ENCODE data around the gene AUP1.

Gene AUP1

DNA sequence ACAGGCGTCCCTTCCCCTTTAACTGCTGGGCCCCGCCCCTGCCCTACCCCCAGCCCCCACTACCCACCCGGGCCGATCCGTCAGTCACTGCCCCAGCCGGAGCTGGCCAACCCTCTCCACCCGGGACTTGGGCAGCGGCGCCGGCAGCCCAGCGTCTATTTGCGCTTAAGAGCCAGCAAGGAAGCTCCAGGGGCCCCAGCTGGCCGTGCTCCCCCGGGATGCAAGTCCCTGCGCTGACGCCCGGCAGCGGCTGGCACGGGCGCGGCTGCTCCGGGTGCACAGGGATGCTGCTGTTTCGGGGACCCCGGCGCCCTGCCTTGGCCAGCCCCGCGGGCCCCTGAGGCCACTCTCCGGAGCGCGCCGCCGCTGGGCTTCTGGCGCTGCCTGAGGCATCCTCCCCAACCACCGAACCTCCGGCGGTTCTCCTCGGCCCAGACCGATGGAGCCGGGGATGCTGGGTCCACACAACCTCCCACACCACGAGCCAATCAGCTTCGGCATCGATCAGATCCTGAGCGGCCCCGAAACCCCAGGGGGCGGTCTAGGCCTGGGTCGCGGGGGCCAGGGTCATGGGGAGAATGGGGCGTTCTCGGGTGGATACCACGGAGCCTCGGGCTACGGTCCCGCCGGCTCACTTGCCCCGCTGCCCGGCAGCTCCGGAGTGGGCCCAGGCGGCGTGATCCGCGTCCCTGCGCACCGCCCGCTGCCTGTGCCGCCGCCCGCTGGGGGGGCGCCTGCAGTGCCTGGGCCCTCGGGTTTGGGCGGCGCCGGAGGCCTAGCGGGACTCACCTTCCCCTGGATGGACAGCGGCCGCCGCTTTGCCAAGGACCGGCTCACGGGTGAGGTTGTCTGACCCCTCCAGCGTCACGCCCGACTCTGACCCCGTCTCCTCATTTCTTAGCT lies 14.9 kb downstream of the AUP1 start, which contains the start of gene TLX2:
Gene TLX2, plus strand, starts transcription at position 83 of the 903 bp plus-strand sequence. Its CDS starts 357 bp downstream, at position 440.
- DNase-seq (ENCODE audit: low read depth in 2 of 2): no peak

DNA sequence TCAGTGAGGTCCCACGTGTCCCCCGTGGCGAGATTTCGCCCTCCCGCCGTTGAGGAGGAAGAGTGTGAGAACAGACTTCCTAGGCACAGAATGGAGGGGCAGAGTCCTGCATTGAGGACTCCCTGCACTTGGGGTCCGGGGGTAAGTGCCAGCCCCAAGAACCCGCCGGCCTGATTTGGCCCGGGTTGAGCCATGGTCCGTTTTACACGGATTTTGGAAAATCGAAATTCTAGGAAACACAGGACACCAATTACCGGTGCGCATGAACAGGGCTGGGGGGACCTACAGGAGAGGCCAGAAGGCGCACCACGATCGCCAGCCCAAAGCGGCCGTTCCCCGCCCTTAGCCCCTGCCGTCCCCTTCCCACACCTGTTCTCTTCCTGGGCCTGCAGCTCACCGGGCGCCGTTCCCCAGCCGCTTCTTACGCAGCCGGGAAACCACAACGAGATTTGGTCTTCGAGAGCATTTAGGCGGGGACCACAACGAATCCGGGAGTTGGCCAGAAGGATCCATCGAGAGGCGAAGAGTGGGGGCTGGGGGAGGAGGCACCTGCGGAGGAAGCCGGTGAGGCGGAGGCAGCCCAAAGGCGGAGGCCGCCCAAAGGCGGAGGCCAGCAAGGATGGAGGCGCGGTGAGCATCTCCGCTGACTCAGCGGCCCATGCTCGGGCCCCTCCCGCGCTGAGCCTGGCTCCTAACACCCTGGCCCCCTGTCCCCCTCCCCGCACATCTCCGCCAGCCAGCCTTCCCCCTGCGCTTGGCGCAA lies 15.7 kb downstream of the AUP1 start:
- peak in 1 of 2 donors; percentile 26 for DNase-seq (ENCODE audit: low read depth in 2 of 2)

DNA sequence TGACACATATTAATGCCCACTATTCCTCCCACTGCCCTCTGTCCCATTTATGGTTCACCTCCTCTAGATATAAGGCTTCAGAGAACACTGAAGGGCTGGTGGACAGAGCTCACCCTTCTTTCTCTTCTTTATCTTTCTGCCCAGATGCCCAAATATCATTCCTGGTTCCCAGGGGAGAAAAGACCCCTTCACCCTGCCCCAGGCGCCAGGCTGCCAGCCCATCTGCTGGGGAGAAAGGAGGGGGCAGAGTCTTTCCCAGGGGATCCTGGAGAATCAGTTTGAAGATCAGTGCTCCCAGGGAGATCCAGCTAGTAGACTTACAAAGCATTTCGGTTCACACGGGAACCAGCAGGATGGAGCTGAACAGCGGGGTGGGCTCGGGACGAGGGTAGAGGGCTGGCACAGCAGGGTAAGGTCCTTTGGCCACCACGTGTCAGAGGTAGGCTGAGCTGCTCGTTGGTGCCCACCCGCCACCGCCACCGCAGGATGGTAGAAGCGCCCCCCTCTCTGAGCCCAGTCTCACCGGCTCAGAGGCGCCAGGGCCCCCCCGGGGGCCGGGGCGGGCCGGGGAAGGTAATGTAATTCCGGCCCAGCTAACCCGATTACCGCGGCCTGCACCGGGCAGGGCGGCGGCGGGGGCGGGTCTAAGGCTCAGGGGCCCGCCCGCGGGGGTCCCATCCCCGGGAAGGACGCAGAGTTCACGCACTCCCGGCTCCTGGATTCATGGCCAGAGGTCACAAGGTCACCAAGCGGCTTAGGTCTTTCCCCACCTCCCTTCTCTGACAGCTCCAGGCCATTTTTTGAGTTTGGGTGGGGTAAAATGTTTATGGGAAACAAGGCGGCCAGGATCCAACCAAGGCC lies 16.5 kb downstream of the AUP1 start:
- DNase-seq (ENCODE audit: low read depth in 2 of 2): no peak

GRCh38 chr2:74511104-74511989 lies 18.2 kb downstream of the AUP1 start:
- DNase-seq (ENCODE audit: low read depth in 2 of 2): no peak

- no peak for DNase-seq (ENCODE audit: low read depth in 2 of 2)
Observed at GRCh38 chr2:74510272-74510671, 19.2 kb downstream of the AUP1 start.

DNA sequence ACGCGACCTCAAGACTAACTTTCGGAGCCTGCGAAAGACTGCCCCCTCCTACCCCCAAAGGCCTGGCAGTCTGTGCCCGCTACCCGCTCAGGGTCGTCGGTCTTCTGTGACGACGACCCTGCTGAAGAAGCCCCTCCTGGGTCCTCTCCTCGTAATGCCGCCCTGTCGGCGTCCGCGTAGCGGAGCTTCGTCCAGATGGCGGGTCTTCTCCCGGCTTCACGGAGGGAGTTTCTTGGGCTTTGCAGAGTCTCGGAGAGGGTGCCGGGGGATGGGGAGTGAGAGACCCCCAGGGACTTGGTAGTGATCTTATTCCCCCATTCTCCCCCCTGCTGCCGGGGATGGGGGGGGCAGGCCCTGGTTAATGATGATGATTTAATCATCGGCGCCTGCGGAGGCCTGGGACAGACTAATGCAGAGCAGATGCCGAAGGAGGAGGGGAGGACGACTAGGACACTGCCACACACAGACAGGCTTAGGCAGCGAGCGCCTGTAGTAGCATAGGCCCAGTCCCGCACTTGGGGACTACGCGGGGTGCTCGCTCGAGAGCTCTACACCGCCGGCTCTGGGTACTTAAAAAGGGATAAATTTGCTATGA lies 21.5 kb downstream of the AUP1 start:
- DNase-seq (ENCODE audit: low read depth in 2 of 2): no peak

DNA sequence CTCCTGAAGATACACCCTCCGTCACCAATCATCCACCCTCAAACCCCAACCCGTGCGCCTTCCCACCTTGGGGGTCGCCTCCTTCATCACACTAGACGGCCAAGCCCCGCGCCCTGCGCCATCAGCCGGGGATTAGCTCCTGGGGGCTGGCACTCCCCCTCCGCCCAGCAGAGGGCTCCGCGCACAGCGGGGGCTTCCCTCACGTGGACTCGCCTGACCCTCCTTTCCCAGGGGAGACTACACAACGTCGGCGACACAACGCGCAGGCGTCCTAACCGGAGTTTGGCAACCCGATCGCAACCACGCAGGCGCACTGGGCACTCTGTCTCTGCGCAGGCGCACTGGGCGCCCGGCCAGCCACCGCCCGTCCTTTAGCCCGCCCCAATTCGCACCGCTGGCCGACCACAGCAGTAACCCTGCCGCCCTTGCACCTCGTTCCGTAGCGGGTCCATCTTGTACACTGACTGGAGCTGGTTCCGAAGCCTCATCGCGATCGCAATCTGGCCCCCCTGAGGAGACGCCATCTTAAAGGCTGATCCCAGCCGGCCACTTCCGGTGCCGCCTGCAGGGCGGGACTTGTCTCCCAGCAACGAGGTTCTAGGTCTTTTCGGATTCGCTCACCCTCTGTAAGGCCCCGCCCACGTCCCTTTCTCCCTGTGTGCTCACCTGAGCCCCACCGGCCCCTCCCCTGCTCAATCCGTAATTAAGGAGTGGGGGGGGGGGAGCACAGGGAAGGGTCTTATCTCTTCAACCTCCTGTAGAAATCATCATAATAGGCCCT lies 22.2 kb downstream of the AUP1 start, which contains the start of gene PCGF1:
Gene PCGF1, minus strand, starts transcription at position 551 of the 781 bp plus-strand sequence. Its CDS starts 27 bp downstream, at position 524.
- DNase-seq (ENCODE audit: low read depth in 2 of 2): peak; percentile 98 to 99

DNA sequence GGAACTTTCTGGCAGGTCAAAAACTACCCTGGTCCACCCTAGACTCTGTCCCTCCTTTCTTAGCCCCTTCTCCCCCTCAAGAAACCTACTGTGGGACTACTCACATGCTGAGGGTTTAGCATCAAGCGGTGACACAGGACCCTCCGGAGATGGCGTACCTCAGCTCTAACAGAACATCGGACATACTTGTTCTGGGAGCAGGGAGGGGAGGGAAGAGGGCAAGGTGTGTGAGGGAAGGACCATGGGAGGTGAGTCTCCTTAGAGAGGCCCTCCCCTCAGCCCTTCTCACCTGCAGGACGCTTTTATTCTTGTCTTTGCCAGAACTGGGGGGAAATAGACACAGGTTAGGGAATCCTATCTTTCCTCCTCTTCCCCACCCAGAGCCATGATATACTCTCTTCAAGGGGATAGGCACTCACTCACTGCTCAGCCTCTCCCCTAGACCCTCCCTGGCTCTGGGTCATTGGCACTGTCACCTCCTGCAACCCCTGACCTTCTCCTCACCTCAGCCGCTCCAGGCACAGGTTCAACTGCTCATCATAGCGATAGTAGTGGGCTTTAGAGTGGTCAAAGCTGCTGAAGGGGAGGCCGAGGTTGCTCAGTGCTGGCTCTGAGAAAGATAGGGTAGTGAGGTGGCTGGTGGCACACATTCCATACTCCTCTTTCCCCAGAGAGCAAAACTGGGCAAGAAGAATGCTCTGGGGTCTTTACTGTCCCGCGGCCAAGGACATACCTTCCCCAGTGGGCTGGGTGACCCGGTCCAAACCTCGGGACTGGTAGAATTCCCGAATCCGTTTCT lies 23.9 kb downstream of the AUP1 start:
- DNase-seq (ENCODE audit: low read depth in 2 of 2): no peak

DNA sequence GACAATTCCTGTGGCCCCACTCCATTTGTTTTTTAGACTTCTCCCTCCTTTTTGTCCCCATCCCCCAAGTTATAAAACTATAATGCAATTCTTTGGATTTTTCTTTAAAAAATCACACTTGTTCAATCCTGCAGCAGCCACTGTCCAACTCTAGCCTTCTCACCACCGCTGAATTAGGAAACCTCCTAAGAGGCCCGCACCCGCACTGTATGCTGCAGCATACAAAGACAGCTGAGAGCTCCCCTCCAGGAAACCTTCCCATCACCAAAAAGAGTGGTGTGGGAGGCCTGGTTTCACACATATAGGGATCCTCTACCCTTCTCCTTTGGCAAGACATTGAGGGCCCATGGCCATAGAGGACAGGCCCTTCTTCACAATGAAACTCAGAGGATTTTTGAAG lies 24.9 kb downstream of the AUP1 start:
- DNase-seq (ENCODE audit: low read depth in 2 of 2): no peak

DNA sequence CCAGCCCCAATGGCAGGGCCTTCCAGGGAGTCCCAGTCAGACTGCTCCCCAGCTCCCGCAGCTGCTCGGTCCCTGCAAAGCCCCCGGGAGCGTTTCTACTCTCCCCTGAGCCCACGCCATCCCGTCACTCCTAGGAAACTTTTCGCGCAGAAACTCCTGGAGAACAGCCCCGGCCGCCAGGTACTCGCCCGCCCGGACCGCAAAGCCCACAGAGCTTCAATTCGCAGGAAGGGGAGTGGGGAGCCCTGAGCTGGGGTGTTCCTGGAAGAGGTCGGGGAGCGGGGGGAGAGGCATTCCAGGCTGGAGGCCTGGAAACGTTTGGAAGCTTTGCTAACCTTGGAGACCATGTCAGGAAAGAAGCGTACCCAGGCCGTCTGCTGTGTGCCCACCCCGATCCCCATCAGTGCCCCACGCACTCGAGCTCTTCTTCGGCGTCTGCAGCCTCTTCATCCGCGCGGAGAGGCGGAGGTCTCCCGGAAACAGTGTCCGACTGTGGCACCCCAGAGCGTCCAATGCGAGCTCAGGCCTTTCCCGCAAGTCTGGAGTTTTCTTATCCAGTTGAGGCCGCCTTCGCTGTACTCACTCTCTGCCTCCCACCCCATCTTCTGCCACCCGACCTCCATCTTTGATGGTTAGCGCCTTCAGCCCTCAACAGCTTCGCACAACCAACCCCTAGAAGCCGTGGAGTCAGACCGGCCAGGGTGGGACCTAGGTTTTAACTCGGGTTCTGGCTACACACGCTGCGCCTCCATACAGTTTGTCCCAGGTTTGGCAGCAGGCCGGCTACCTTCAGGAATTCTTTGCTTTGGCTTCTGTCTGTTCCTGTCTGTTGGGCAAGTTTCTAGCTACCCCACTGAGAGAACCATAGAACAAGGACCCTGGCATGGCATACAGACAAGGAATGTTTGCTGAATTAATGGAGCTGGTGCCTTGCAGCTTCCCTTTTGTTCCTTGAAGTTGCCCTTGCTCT lies 25.7 kb downstream of the AUP1 start:
- DNase-seq (ENCODE audit: low read depth in 2 of 2): no peak

GRCh38 chr2:74502720-74503505 lies 26.6 kb downstream of the AUP1 start:
- DNase-seq (ENCODE audit: low read depth in 2 of 2): no peak

DNA sequence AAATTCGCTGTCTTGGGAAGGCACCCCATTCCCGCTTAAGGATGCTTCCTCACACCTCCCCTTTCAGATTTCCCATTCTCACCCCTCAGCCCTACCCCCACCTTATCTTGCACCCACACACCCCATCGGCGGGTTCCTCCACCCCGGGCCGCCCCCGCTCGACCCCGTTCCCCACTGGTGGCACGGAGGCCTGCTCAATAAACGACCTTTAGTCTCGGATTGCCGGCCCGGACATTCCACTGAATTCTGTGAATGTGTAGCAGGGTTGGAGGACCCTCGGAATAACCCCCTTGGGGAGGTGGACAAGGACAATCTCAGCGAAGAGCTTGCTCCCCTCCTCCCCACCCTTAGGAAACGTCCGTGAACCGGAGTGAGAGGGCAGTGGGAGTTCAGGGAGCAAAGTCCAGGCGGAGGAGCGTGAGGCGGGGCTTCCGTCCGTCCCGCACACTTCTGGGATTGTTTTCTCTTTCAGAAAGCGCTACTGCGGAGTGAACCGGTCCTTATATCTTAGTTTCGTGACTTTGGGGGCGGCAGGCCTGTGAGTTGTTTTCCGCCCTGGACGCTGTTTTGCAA lies 27.3 kb downstream of the AUP1 start:
- DNase-seq (ENCODE audit: low read depth in 2 of 2): no peak

DNA sequence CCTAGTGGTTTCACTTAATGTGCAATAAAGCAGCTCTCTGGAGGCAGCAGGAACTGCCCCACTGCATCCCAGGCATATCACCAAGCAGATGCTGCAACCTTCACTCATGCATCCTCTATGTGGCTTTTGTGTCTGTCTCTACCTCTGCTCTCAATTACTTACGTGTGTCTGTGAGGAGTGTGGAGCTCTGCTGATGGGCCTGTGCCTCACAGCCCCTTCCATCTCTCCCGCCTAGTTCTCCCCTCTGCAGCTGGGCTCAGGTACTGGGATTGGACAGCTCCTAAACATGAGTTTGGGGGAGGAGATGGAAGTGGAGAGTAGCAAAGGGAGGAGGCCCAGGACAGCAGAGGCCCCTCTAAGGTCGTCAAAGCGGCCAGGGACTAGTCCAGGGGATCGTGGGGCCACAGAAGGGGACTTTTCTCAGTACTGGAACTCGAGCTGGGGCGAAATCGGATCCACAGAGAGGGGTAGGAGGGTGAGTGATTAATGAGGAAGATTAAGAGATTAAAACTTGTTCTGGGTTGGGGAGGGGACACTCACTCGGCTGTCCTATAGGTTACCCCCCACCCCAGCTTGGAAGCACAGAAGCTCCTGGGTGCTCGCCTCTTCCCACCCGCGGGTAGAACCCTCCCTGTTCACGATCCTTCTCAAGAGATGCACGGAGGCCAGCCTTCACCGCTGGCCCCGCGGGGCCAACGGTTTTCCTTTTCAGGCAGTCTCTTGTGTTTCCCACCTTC lies 28.0 kb downstream of the AUP1 start:
- DNase-seq (ENCODE audit: low read depth in 2 of 2): no peak

DNA sequence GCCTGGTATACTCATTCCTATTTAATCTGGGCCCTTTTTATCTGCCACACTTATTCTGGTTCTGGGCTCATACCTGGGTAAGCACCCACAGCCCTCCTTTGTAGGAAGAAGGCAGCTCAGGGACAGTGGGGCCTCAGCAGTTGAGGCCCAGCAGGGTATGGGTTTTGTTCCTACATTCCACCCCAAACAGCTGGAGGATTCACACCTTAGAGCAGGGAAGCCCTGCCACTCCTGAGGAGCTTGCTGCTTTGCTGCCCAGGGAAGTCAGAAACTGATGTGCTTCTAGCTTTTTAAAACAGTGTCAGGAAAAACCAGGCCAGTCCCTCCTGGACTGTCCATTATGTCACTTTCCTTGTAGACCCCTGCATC lies 28.9 kb downstream of the AUP1 start:
- no peak for DNase-seq (ENCODE audit: low read depth in 2 of 2)

DNA sequence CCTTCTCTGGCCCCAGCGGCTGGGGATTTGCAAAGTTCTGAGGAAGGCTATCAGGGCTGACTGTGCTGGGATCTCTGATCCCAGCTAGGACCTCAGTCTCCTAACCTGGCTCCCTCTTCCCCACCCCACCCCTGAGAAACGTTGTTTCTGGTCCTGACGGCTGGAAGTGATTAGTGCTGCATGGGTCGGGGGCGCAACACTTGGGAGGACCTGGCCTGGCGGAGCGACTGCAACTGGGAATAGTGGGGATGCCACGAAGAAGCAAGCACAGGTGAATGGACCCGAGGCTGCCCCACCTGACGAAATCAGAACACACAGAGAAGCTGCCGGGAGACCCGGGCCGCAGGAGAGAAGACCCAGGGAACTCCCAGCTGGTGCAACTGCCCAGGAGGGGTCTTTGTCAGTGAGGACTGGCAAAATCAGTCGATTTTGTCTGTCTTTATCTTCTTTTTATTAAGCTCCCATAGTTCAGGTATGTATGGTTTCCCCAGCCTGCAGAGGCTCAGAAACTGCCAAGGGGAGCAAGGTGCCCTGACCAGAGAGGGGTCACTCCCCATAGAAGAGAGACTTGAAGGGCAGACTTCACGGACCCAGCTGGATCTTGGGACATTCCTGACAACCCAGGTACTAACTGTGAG lies 29.4 kb downstream of the AUP1 start:
- no peak for DNase-seq (ENCODE audit: low read depth in 2 of 2)

All from stimulated activated CD4-positive, alpha-beta T cell treated with anti-CD3 and anti-CD28 coated beads, Interleukin-1b, Interleukin-23, amount 100 ng/mL, for 4 hours (primary cell).